ENCODE data around the gene HIPK2.

GRCh38 chr7:139771001-139771956 is 6.5 kb downstream of the HIPK2 start:
- no peak for TF ChIP-seq CTCF (IDR thresholded peaks at IDR 0.05)
- no peak for TF ChIP-seq POLR2A (IDR thresholded peaks at IDR 0.05)
- no peak for TF ChIP-seq POLR2AphosphoS5 (IDR thresholded peaks at IDR 0.05)
